Limb (tissue), 2 donors: ENCODE measurements around the gene MDH2.
"Not testable (repeated sequence)": the region's sequence is repeated elsewhere in the genome, so short reads cannot be mapped to it uniquely, and the experiment has no call there.

Experiments
- DNase-seq, 2 donors: peaks; one replicate each; pipeline ENCODE4 v3.0.0-alpha.2; 2016; ENCODE audit errors: extremely low spot score in 2 of 2

MDH2 gene

DNA sequence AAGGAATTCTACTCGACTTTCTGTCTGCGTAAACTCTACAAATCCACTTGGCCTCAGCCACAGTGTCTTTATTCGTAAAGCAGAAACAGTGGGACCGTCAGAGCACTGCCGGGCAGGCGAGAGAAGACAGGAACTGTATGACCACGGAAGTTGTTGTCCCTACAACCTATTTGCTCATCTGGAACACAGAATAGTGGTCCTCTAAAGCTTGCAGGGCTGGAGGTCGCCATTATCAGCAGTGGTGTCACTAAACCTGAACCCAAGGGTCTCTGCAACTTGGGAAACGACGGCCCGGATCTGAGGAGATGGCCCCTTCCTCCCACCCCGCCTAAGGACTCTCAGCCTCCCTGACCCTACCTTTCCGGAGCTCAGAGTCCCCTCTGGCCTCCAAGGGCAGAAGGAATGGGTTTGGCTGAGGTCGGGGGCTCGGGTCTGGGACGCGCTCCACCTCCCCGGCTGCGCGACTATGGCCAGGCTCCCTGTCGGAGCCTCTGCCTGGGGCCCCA is 548 bp upstream of the MDH2 start:
- peak in 1 of 2 donors; percentile 38 for DNase-seq

DNA sequence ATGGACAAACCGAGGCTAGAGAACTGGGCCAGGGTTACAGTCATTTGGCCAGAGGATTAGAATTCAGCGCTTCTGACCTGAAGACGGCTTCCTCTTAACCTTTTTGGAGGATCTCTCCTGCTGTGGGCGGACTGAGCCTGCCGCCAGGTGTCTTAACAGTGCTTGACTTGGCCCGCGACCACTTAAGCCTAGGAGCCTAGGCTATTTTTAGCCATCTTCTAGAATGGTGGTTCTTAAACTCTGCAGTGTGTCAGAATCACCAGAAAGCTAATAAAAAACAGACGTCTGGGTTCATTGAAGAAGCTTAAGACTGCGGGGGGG is 722 bp downstream of the MDH2 start:
- peak in 1 of 2 donors; percentile 43 for DNase-seq

DNA sequence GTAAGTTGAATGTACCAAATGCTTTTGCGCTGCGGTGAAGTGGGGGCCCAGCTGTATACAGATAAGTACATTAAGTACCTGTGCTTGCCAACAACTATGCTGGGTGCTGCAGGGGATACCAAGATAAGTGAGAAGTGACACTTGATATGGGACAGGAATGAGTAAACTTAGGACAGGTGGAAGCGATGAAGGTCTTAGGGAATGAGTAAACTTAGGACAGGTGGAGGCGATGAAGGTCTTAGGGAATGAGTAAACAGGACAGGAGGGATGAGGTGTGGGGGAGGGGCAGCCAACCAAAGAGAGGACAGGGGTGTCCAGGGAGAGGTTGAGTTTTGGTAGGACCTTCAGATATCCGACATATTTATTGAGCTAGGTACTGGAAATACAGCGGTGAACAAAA is 1.4 kb downstream of the MDH2 start:
- DNase-seq, result no peak

DNA sequence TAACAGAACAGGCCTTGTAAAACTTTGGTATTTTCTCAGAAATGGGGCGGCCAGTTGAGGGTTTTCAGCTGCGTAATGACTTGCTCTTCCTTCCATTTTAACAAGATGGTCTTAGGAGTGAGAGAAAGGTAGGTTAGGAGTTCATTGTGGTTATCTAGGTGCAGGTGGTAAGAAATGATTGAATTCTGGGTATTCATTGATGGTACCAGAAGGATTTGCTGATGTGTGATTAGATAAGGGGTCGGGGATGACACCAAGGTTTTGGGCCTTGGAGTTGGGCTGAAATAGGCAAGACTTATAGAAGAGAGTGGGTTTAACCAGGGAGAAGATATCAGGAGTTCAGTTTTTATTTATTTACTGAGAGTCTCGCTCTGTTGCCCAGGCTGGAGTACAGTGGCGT is 2.6 kb downstream of the MDH2 start:
- DNase-seq, result no peak

DNA sequence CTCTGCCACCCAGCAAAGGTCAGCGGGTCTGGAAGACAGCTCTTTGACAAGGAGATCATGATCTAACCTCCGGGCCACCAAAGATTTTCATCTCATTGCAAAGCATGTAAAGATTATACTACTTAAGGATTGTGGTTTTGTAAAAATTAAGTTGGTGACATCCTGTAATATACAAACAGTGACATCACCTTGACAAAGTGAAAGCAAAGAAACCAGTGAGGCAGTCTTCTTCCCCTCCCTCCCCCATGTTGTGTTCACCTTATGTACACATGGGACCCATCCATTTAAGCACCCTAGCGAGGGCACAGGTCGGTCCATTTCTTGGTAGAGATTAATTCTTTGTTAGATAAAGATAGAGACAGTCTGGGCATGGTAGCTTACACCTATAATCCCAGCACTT is 3.9 kb downstream of the MDH2 start:
- no peak for DNase-seq

DNA sequence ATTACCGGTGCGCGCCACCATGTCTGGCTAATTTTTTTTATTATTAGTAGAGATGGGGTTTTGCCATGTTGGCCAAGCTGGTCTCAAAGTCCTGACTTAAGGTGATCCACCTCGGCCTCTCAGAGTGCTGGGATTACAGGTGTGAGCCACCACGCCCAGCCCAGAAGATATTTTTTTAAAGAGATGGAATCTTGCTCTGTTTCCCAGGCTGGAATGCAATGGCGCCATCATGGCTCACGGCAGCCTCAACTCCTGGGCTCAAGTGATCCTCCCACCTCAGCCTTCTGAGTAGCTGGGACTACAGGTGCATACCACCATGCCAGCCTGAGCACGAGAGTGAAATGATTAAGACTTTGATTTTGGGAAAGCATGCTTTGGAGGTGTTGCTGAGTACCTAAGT is 4.8 kb downstream of the MDH2 start:
- not testable (repeated sequence) for DNase-seq

DNA sequence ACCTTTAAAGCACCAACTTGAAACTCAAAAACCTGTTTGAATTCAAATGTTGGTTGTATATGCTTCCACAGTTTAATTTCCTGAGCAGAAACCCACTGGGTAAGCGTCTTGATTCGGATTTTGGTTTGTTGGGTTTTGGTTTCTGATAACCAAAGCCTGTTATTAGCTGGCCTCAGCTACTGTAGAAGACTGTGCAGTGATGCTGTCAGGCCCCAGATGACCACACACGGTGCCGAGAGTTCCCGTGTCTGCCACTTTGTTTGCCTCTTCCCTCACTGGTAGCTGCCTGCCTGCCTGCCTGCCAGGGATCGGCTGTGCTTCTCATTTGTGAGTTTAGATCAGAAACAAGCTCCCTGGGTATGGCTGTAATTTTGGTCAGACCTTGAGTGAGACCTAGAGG is 5.6 kb downstream of the MDH2 start:
- DNase-seq, result no peak

DNA sequence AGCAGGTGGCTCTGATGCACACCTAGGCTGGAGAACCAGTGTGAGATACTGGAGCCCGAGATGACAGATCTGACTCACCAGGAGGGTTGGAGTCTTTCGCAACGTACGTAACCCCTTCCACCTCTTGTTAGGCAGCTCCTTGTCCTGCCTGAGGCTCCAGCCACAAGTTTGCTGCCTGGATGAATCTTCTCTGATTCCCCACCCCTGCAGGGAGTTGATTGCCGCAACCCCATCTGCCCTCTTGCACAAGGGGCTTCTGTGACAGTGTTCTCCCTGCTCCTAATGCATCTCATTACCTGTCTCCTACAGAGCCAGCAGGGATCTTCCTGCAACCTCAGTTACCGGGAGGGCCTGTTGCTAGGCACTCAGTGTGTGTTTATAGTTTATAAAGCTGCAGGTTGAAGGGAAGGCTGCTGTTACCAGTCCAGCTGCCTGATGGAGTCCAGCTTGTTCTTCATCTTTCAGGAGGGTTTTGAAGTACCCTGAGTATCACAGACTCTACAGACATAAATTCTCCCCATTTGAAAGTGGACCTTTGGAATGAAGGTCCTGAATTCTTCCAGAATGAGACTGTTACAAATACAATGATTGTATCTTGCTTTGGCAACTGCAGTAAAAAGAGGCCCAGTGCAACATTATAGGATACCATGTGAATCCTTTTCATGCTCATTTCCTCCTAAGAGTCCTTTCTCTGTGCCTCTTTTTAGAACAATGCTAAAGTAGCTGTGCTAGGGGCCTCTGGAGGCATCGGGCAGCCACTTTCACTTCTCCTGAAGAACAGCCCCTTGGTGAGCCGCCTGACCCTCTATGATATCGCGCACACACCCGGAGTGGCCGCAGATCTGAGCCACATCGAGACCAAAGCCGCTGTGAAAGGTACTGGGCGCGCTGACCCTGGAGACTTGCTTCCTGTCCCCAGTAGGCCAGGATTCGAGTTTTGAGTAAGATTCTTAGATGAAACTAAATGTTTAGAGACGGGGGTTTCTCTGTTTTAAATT is 6.5 kb downstream of the MDH2 start:
- DNase-seq, result no peak

DNA sequence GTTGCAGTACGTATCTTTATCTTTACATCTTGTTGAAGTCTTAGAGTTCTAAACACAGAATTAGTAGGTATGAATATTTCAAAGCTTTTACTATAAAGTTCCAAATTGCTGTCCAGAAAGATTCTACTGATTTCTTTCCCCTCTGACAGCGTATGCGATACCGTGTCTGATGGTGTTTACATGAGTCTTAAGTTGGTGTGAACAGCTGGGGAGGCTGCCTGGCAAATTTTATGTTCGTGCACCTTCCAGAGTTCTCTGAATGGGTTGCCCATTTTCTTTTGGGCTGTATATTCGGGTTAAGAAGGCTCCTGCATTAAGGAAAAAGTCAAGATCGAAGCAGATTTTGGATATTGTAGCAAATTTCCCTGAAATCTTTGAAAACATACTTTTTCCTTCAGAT is 8.3 kb downstream of the MDH2 start:
- DNase-seq, result no peak

DNA sequence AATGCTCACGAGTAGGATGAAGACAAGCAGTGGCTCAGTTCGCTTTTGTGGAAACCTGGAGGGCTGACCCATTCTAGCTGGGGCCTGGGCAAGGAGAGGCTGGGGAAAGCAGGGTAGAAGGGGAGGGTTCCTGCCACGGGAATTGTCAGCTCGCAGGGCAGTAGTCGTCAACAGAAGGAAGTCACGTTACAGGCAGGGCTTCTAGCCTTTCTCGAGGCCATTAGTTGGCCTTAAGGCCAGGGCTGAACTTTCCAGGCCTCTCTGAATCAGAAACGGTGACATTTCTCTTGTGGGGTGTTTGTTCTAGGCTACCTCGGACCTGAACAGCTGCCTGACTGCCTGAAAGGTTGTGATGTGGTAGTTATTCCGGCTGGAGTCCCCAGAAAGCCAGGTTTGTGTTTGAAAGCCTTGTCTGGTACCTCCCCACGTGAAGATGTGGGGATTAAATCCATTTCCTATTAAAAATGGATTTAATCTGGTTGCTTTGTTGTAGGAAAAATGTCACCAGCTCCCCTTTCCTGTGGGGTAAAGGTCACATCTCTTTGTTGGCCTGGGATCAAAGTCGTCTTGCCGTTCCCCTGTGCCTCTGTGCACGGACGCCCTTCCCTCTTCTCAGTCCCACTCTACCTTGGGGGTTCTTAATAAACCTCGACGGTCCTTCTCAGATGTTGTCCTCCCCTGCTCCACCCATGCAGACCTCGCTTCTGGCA is 9.4 kb downstream of the MDH2 start:
- DNase-seq, result no peak

DNA sequence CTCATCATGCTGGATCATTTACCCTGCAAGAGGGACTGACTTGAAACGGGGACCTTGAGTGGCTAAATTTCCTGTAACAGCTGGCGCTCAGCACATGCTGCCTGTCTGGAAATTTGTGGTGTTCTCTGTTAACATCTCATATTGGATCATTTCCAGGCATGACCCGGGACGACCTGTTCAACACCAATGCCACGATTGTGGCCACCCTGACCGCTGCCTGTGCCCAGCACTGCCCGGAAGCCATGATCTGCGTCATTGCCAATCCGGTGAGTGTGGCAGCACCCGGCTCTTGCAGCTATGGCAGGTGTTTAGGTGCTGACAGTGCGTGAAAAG is 9.9 kb downstream of the MDH2 start:
- DNase-seq, result no peak

DNA sequence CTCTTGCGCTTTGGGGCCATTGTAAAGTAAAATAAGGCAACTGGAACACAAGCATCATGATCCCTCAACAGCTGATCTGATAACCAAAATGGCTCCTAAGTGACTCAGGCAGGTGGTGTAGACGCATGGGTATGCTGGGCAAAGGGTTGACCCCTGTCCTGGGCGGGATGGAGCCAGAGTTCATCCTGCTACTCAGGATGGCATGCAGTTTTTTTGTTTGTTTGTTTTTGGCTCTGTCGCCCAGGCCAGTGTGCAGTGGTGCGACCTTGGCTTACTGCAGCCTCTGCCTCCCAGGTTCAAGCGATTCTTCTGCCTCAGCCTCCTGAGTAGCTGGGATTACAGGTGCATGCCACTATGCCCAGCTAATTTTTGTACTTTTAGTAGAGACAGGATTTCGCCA is 10.8 kb downstream of the MDH2 start:
- DNase-seq, result not testable (repeated sequence)

DNA sequence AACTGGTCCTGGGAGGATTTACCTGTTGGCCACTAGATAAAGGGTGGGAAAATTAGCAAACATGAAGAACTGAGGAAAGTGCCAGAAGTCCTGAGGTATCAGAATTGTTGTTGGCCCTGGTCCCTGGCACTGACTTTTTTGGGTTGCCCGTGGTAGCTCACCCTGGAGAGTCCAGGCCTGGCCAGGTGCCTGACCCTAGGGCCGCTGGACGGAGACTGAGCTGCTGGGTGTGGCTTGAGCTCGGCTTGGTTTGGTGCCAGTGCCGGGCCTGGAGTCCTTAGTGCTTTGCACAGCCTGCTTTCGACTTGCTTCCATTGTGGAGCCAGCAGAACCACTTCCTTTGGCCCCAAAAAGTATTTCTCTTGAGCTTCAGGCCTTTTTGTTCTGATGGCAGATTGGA is 12.9 kb downstream of the MDH2 start:
- DNase-seq, result no peak

DNA sequence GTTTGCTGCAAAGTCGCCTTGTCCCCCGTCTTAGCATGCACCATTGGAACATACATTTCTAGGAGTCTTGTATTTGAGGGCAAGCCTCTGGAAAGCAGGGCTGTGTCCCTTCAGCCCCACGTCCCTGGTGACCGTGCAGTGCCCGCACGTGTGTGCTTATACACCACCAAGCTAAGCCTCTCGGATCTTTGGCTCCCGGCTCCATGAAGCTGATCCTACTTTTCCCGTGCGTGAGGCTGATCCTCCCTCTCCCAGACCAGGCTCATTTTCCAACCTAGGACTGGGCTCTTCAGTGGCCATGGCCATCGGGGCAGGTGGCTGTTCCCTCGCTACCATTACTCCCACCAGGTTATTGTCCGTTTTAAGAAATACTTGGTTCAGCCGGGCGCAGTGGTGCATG is 14.3 kb downstream of the MDH2 start:
- DNase-seq, result no peak

DNA sequence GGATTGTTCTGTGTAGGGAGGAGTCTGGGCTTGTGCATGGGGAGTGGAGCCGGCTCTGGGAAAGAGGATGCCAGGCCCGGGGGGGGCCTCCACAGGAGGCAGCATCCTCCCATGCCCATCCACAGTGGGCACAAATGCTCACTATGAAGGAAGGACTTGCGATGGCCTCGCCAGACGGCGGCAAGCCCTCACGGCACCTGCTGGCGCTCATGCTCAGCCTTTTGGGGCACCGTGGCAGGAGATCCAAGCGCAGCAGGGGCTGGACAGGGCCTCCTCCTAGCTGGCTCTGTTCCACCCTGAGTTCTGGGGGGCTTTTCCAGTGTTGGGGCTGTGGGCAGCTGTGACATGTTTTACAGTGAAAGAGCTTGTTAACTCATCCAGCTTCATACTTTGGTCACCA is 15.2 kb downstream of the MDH2 start:
- DNase-seq, result no peak

DNA sequence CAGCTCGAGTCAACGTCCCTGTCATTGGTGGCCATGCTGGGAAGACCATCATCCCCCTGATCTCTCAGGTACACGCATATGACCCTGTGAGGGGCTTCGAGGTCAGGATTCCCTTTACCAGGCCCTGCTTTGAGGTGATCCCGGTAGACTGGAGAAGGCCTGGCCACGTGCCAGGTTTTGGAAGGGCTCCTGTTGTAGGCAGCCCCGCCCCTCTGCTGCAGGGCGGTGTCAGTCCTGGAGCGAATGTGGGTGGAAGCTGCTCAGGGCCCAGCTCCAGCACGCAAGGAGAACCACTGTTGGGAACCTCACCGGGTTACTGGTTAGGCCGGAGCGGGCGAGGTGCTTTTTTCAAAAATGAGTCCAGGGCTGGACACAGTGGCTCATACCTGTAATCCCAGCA is 15.6 kb downstream of the MDH2 start:
- peak in 1 of 2 donors; percentile 38 for DNase-seq

DNA sequence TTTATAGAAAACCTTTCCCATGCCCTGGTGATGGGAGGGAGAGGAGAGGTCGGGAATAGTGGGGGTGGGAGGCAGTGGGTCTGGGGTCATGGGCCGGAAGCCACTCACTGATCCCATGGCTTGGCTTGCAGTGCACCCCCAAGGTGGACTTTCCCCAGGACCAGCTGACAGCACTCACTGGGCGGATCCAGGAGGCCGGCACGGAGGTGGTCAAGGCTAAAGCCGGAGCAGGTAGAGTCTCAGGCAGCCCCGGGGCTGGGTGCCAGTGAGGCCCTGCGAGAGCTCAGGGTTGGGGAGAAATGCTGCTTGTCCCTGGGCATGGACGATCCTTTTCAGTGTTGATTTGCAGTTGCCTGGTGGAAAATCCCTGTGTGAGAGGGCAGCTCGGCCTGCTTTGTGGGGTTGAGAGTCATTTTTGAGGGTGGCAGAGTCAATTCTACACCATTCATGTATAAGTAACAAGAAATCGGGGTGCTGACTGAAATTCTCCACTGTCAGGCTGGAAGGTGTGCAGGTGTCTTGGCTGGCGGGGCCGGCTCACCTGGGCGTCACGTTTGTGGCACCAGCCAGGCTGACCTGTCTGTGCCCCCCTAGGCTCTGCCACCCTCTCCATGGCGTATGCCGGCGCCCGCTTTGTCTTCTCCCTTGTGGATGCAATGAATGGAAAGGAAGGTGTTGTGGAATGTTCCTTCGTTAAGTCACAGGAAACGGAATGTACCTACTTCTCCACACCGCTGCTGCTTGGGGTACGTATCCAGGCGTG is 16.5 kb downstream of the MDH2 start:
- no peak for DNase-seq

DNA sequence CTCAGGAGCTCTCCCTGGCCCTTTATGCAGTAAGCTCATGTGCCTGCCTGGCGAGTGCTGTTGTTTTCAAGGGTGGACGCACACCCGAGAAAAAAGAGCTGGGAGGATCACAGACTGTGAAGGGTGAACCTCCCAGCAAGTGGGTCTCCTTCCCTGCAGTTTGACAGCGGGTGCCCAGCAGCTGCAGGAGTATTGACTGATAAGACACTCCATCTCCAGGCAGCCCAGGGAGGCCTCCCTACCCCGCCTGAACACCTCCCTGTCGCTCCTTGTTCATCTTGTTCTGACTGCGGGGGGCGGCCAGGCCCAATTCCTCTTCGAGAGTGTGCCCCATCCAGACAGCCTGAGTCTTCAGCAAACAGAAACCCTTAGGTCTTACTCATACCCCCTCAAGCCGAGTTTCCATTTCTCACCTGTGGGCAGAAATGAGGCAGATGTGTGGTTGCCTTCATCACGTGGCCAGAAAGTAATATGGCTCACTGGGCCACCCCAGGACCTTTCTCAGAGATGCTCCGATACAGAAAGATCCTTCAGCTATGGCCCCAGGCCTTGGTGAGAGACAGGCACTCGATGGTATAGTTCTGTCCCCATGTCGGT is 17.2 kb downstream of the MDH2 start:
- DNase-seq, result no peak

DNA sequence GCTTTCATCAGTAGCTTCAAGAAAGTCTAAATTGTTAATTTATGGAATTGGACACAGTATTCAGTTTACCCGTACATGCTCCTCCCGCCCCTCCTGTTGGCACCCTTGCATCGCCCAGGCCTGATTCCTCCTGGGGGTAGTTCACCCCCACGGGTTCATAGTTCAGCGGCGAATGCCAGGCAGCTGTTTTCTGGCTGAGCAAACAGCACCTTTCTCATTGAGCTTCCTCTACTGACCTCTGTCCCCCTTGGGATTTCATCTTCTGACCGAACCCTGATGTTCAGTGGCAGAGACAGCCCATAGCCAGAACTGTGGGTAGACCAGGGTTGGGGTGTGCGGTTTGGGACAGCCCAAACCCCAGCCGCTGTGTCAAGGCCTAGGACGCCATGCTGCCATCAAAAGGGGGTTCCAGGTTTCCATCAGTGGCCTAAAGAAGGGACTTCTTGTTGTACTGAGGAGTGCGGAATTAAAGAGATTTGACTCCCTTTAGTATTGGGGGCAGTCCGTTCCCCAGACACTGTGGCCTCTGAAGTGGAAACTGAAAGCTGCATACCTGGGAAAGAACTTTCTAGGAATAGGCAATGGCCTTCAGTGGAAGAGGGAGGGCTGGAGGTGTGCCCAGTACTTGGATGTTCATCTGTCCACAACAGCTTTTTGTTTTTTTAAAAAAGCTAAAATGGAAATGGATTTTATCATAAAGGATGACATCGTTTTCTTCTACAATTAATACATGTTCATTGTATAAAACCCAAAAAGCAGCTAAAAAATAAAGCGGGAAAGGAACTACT is 19.0 kb downstream of the MDH2 start:
- no peak for DNase-seq

DNA sequence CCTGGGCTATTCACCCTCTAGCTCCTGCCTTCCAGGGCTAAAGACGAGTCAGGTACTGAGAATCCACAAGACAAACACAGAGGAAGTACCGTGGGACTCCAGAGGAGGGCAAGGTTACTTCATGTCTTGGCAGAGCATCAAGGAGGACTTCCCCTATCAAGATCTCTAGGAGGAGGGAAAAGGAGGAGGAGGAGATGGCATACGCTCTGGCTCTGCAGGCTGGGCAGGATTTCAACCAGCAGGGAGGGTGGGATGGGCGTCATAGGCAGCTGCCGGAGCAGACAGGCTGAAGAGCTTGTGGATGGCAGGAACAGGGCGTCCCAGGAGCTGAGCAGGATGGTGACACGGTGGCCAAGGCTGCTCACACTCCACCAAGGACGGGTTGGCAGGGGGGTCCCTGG is 21.3 kb downstream of the MDH2 start:
- DNase-seq, result peak in 1 of 2 donors; percentile 7
